ENCODE measurements around the gene SLC33A1. TPM values are rescaled to one million over a fixed set of nuclear protein-coding genes. Genes with fewer than 3 reads are reported as not detected.
A peak's percentile ranks its signal among the peaks of the same experiment; 100 is the strongest.
"Not testable (repeated sequence)": the region's sequence is repeated elsewhere in the genome, so short reads cannot be mapped to it uniquely, and the experiment has no call there.

Gene SLC33A1
- total RNA-seq, 1 donor from 2014 or later: 19.8 TPM

DNA sequence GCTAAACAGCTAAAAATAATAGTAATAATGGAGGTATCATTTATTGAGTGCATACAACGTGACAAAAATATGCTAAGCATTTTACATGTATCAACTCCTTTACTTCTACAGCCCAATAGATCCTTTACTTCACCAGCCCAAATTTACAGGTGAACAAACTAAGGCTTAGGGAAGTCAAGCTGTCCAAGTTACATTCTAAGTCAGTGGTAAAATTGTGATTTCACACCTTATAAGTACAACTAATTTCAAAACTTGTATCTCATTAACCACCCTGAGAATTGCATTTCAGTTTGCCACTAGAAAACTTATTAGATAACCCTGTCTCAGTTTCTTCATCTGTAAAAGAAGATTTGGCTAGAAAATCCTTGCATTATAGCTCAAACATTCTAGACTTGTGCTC is 10.7 kb downstream of the SLC33A1 start:
- H3K9me3 ChIP-seq (ENCODE audit: control insufficient read depth in 3 of 3, low read length in 3 of 3): no peaks in the 10 kb centered on the region
- H3K27me3 ChIP-seq (ENCODE audit: control insufficient read depth in 3 of 3, insufficient read depth in 3 of 3, low read length in 3 of 3): no peaks in the 10 kb centered on the region
- no peak overlapping the region for H3K27ac ChIP-seq (ENCODE audit: low read depth, low read length)
- H3K9ac ChIP-seq (ENCODE audit: low read depth in 1 of 3, low read length in 3 of 3): no peak overlapping the region
- H3K4me3 ChIP-seq (ENCODE audit: low read length in 3 of 3): no peak overlapping the region
- peaks cover 0 to 2% (median 0%) of the 10 kb centered on the region in 3 donors for H3K36me3 ChIP-seq (ENCODE audit: control insufficient read depth in 3 of 3, insufficient read depth in 3 of 3, low read length in 3 of 3)
- no peaks in the 10 kb centered on the region for H3K4me1 ChIP-seq (ENCODE audit: control insufficient read depth in 3 of 3, insufficient read depth in 3 of 3, low read length in 3 of 3)

DNA sequence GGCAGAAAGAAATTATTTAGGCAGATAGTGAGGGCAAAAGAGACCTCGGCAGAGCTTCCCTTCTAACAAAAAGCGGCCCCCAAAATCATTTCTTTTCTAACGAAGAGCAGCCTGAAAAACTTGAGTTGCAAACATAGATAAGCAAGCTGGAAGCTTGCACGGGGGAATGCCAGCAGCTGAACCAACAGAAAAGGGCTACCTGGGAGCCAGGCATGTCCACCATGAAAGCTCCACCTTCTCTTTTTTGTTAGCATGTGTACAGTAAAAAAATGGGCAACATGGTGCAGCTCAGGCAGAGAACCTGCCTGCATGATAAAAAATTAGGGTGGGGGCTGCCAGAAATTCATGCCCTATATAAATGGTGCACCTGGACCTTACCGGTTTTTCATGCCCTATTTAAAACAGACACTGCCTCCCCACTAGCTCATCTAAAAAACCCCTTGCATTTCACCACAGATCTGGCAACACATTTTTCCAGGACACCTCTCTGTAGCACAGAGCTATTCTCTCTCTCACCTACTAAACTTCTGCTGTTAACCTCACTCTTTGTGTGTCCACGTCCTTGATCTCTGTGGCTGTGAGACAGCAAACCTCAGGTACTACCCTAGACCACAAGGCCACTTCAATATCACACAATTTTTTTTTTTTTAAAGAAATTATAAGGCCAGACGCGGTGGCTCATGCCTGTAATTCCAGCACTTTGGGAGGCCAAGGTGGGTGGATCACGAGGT is 18.7 kb downstream of the SLC33A1 start:
- H3K27ac ChIP-seq (ENCODE audit: low read depth, low read length): no peak overlapping the region
- H3K9me3 ChIP-seq (ENCODE audit: control insufficient read depth in 3 of 3, low read length in 3 of 3): no peaks in the 10 kb centered on the region
- H3K36me3 ChIP-seq (ENCODE audit: control insufficient read depth in 3 of 3, insufficient read depth in 3 of 3, low read length in 3 of 3): peaks cover 0 to 7% (median 0%) of the 10 kb centered on the region in 3 donors

DNA sequence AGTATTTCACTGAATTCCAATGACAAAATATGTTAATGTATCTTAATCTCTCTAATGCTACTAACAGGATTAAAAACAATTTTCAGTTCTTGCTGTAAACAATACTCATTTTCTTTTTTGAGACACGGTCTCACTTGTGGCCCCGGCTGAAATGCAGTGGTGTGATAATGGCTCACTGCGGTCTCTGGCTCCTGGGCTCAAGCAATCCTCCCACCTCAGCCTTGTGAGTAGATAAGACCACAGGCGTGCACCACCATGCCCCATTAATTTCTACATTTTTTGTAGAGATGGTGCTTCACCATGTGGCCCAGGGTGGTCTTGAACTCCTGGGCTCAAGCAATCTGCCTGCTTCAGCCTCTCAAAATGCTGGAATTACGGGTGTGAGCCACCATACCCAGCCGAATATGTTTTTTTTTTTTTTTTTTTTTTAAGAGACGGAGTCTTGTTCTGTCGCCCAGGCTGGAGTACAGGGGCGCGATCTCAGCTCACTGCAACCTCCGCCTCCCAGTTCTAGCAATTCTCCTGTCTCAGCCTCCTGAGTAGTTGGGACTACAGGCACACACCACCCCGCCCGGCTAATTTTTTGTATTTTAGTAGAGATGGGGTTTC is 25.6 kb downstream of the SLC33A1 start:
- H3K4me3 ChIP-seq (ENCODE audit: low read length in 3 of 3); H3K27me3 ChIP-seq (ENCODE audit: control insufficient read depth in 3 of 3, insufficient read depth in 3 of 3, low read length in 3 of 3); H3K4me1 ChIP-seq (ENCODE audit: control insufficient read depth in 3 of 3, insufficient read depth in 3 of 3, low read length in 3 of 3); H3K27ac ChIP-seq (ENCODE audit: low read depth, low read length); H3K9me3 ChIP-seq (ENCODE audit: control insufficient read depth in 3 of 3, low read length in 3 of 3); H3K9ac ChIP-seq (ENCODE audit: low read depth in 1 of 3, low read length in 3 of 3); H3K36me3 ChIP-seq (ENCODE audit: control insufficient read depth in 3 of 3, insufficient read depth in 3 of 3, low read length in 3 of 3): not testable (repeated sequence)

More for the DNA sequence above, 18.7 kb downstream of the SLC33A1 start:
- Histone ChIP-seq H3K27me3 (ENCODE audit: control insufficient read depth in 3 of 3, insufficient read depth in 3 of 3, low read length in 3 of 3) (no peaks in the 10 kb centered on the region), H3K4me3 (ENCODE audit: low read length in 3 of 3) (no peak overlapping the region), H3K4me1 (ENCODE audit: control insufficient read depth in 3 of 3, insufficient read depth in 3 of 3, low read length in 3 of 3) (no peaks in the 10 kb centered on the region), H3K9ac (ENCODE audit: low read depth in 1 of 3, low read length in 3 of 3) (no peak overlapping the region)

DNA sequence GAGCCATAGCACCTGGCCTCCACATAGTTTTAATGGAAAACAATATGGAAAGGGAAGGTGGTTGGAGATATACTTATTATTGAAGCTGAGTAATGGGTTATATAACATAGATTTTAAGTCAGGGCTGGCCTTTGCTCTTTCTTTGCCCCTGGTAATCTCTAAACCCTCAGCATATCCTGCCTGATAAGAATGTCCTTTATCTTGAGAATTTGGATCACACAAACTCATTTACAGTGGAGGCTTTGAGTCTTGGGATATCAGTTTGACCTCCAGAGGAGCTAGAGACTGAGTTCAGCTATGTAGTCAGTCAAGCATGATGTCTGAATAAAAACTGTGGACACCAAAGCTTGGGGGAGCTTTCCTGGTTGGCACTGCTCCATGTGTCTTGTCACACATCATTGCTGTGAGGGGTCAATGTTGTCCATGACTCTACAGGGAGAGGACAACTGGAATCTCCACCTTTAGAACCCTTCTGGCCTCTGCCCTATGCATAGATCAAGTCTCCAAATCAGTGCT is 39.1 kb downstream of the SLC33A1 start:
- H3K27me3 ChIP-seq (ENCODE audit: control insufficient read depth in 3 of 3, insufficient read depth in 3 of 3, low read length in 3 of 3): no peaks in the 10 kb centered on the region
- no peak overlapping the region for H3K9ac ChIP-seq (ENCODE audit: low read depth in 1 of 3, low read length in 3 of 3)
- no peaks in the 10 kb centered on the region for H3K4me1 ChIP-seq (ENCODE audit: control insufficient read depth in 3 of 3, insufficient read depth in 3 of 3, low read length in 3 of 3)
- H3K4me3 ChIP-seq (ENCODE audit: low read length in 3 of 3): no peak overlapping the region
- no peaks in the 10 kb centered on the region for H3K9me3 ChIP-seq (ENCODE audit: control insufficient read depth in 3 of 3, low read length in 3 of 3)
- no peak overlapping the region for H3K27ac ChIP-seq (ENCODE audit: low read depth, low read length)
- H3K36me3 ChIP-seq (ENCODE audit: control insufficient read depth in 3 of 3, insufficient read depth in 3 of 3, low read length in 3 of 3): no peaks in the 10 kb centered on the region

DNA sequence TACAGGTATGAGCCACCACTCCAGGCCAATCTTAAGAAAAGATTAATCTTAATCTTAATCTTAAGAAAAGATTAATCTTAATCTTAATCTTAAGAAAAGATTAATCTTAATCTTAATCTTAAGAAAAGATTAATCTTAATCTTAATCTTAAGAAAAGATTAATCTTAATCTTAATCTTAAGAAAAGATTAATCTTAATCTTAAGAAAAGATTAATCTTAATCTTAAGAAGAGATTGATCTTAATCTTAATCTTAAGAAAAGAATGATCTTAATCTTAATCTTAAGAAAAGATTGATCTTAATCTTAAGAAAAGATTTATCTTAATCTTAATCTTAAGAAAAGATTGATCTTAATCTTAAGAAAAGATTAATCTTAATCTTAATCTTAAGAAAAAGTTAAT is 41.0 kb downstream of the SLC33A1 start:
- H3K27ac ChIP-seq (ENCODE audit: low read depth, low read length); H3K27me3 ChIP-seq (ENCODE audit: control insufficient read depth in 3 of 3, insufficient read depth in 3 of 3, low read length in 3 of 3); H3K4me3 ChIP-seq (ENCODE audit: low read length in 3 of 3); H3K4me1 ChIP-seq (ENCODE audit: control insufficient read depth in 3 of 3, insufficient read depth in 3 of 3, low read length in 3 of 3); H3K9ac ChIP-seq (ENCODE audit: low read depth in 1 of 3, low read length in 3 of 3); H3K36me3 ChIP-seq (ENCODE audit: control insufficient read depth in 3 of 3, insufficient read depth in 3 of 3, low read length in 3 of 3); H3K9me3 ChIP-seq (ENCODE audit: control insufficient read depth in 3 of 3, low read length in 3 of 3): not testable (repeated sequence)

DNA sequence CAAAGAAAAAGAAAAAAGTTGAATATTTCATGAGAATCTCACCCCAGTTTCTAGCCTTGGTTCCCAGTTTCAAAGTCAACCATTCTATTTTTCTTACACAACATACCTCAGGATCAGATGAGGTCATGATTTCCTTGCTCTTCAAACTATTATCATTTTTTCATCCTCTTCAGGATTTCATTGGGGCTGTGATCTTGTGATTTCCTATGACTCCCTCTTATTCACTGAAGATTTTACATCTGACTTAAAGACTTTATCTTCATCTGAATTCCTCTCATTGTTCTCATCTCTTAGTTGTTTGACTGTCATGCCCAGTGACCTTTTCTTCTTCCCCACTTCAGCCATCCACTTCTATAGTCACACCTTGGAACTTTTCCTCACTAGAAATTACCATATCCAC is 45.0 kb downstream of the SLC33A1 start:
- no peak overlapping the region for H3K9ac ChIP-seq (ENCODE audit: low read depth in 1 of 3, low read length in 3 of 3)
- H3K4me3 ChIP-seq (ENCODE audit: low read length in 3 of 3): no peak overlapping the region
- H3K9me3 ChIP-seq (ENCODE audit: control insufficient read depth in 3 of 3, low read length in 3 of 3): no peaks in the 10 kb centered on the region
- H3K27me3 ChIP-seq (ENCODE audit: control insufficient read depth in 3 of 3, insufficient read depth in 3 of 3, low read length in 3 of 3): no peaks in the 10 kb centered on the region
- H3K36me3 ChIP-seq (ENCODE audit: control insufficient read depth in 3 of 3, insufficient read depth in 3 of 3, low read length in 3 of 3): no peaks in the 10 kb centered on the region
- H3K27ac ChIP-seq (ENCODE audit: low read depth, low read length): no peak overlapping the region
- H3K4me1 ChIP-seq (ENCODE audit: control insufficient read depth in 3 of 3, insufficient read depth in 3 of 3, low read length in 3 of 3): peaks cover 0 to 4% (median 0%) of the 10 kb centered on the region in 3 donors

DNA sequence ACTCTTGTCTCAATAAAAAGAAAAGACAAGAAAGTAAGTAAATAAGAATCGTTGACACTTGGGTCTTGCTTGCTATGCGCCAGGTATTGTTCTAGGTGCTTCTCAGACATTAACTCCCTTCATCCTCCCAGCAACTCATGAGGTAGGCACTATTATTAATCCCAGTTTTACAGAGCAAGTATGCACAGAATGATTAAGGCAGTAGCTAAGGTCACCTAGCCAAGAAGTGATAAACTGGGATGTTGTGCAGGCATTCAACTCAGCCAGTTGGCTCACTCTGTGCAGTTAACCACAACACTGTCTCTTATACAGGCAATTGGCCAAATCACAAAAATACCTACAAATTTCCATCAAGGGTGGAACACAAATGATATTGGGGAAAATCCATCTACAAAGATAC is 46.4 kb downstream of the SLC33A1 start:
- Histone ChIP-seq H3K4me1 (ENCODE audit: control insufficient read depth in 3 of 3, insufficient read depth in 3 of 3, low read length in 3 of 3) (peaks cover 0 to 4% (median 0%) of the 10 kb centered on the region in 3 donors), H3K9me3 (ENCODE audit: control insufficient read depth in 3 of 3, low read length in 3 of 3) (no peaks in the 10 kb centered on the region), H3K4me3 (ENCODE audit: low read length in 3 of 3) (no peak overlapping the region), H3K27ac (ENCODE audit: low read depth, low read length) (no peak overlapping the region), H3K27me3 (ENCODE audit: control insufficient read depth in 3 of 3, insufficient read depth in 3 of 3, low read length in 3 of 3) (no peaks in the 10 kb centered on the region), H3K9ac (ENCODE audit: low read depth in 1 of 3, low read length in 3 of 3) (no peak overlapping the region), H3K36me3 (ENCODE audit: control insufficient read depth in 3 of 3, insufficient read depth in 3 of 3, low read length in 3 of 3) (no peaks in the 10 kb centered on the region)

DNA sequence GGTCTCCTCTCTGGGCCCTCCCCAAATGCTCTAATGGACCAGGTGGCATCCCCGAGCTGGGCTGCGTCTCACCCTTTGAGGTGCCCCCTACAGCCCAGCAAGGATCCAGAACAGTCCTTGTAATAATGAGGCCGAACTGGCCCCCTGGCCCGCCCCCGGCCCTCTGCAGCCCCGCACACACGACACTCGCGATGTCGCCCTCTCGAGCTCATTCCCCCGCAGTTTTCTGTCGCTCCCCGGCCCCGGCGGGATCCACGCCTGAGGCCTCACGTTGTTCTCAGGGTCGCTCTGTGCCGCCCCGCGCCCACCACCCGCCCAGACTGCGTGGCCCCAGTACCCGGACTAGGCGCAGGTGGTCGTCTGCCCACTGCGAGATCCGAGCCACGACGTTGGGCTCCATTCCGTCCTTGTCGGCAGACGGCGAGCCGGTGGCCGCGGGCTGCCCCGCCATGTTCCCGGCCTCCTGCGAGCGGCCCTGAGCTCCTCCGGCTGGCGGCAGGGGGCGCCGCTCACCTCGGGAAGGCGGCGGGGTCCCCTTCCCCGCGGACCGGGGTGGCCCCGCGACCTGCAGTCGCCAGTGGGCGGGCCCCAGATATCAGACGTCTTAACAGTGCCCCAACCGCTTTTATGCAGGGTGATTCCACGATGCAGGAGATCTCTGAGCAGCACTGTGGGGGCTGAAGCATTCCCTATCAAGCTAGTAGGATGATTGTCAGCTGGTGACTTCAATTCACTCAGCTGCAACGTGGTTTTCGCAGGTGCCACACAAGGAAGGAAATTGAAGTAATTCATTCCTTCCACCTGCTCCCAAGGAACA is 48.2 kb downstream of the SLC33A1 start, which contains the start of gene C3orf33:
C3orf33 (minus strand) TSS at position 477 of the 817 bp plus-strand sequence; CDS start at position 451, 26 bp downstream.
- Histone ChIP-seq H3K27me3 (ENCODE audit: control insufficient read depth in 3 of 3, insufficient read depth in 3 of 3, low read length in 3 of 3) (no peaks in the 10 kb centered on the region), H3K36me3 (ENCODE audit: control insufficient read depth in 3 of 3, insufficient read depth in 3 of 3, low read length in 3 of 3) (peaks cover 0 to 4% (median 3%) of the 10 kb centered on the region in 3 donors), H3K27ac (ENCODE audit: low read depth, low read length) (peak within 1 kb of the TSS; percentile 77), H3K4me1 (ENCODE audit: control insufficient read depth in 3 of 3, insufficient read depth in 3 of 3, low read length in 3 of 3) (peaks cover 0 to 4% (median 0%) of the 10 kb centered on the region in 3 donors), H3K9ac (ENCODE audit: low read depth in 1 of 3, low read length in 3 of 3) (peak within 1 kb of the TSS; percentile 74 to 93 (median 84)), H3K4me3 (ENCODE audit: low read length in 3 of 3) (peak within 1 kb of the TSS; percentile 73 to 89 (median 83)), H3K9me3 (ENCODE audit: control insufficient read depth in 3 of 3, low read length in 3 of 3) (no peaks in the 10 kb centered on the region)

DNA sequence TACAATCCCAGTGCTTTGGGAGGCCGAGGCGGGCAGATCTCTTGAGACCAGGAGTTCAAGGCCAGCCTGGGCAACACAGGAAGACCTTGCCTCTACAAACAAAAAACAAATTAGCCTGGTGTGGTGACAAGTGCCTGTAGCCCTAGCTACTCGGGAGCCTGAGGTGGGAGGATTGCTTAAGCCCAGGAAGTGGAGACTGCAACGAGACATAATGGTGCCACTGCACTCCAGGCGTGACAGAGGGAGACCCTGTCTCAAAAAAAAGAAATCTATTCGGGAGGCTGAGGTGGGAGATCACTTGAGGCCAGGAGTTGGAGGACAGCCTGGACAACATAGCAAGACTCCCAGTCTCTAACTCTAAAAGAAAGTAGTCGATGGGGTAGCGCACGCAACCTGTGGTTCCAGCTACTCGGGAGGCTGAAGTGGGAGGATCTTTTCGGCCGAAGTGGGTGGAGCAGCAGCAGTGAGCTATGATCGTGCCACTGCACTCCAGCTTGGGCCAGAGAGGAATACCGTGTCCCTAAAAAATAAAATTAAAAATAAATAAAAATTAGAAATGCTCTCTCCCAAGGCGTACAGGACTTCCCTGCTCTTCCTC is 48.9 kb downstream of the SLC33A1 start:
- Histone ChIP-seq H3K27me3 (ENCODE audit: control insufficient read depth in 3 of 3, insufficient read depth in 3 of 3, low read length in 3 of 3) (no peaks in the 10 kb centered on the region), H3K27ac (ENCODE audit: low read depth, low read length) (no peak overlapping the region), H3K9ac (ENCODE audit: low read depth in 1 of 3, low read length in 3 of 3) (peak overlapping the region in 2 of 3 donors; percentile 84 to 93), H3K36me3 (ENCODE audit: control insufficient read depth in 3 of 3, insufficient read depth in 3 of 3, low read length in 3 of 3) (peaks cover 0 to 4% (median 3%) of the 10 kb centered on the region in 3 donors), H3K4me3 (ENCODE audit: low read length in 3 of 3) (peak overlapping the region; percentile 73 to 89 (median 83)), H3K9me3 (ENCODE audit: control insufficient read depth in 3 of 3, low read length in 3 of 3) (no peaks in the 10 kb centered on the region), H3K4me1 (ENCODE audit: control insufficient read depth in 3 of 3, insufficient read depth in 3 of 3, low read length in 3 of 3) (peaks cover 0 to 4% (median 0%) of the 10 kb centered on the region in 3 donors)

Measured in skeletal muscle tissue (tissue), 4 donors.